ENCODE results near the gene WDR3.

The WDR3 gene

GRCh38 chr1:117942293-117942692, 12.8 kb downstream of the WDR3 start:
- H3K4me1 ChIP-seq (ENCODE audit: insufficient read depth, low read length, poor library complexity, severe bottlenecking), result no peaks in the 10 kb centered on the region
- no peaks in the 10 kb centered on the region for H3K79me2 ChIP-seq (ENCODE audit: insufficient read depth, low read length)
- no peak overlapping the region for H3K9ac ChIP-seq (ENCODE audit: low read depth, low read length, poor library complexity, severe bottlenecking)
- H3K9me2 ChIP-seq (replicated peaks; ENCODE audit: low read depth, low read length), result no peaks in the 10 kb centered on the region
- no peak overlapping the region for H3K4me3 ChIP-seq (ENCODE audit: low read length, poor library complexity, severe bottlenecking)
- no peak overlapping the region for H2AFZ ChIP-seq (ENCODE audit: low read length)
- H3K36me3 ChIP-seq (ENCODE audit: insufficient read depth, low read length), result peaks cover 90% of the 10 kb centered on the region; the same call in 1 of the 2 replicates
- H3F3A ChIP-seq (ENCODE audit: low read depth), result no peaks in the 10 kb centered on the region
- TF ChIP-seq EZH2phosphoT487 (IDR thresholded peaks at IDR 0.05; ENCODE audit: borderline replicate concordance) (no peak), CTCF (conservative IDR thresholded peaks at IDR 0.05; ENCODE audit: low read length) (no peak)
- no peak overlapping the region for H3K4me2 ChIP-seq (ENCODE audit: low read depth, low read length, poor library complexity, severe bottlenecking)
- H4K20me1 ChIP-seq (ENCODE audit: insufficient read depth, low read length, poor library complexity, severe bottlenecking), result no peaks in the 10 kb centered on the region
- H3K9me3 ChIP-seq (ENCODE audit: insufficient read depth, low read depth, low read length), result no peaks in the 10 kb centered on the region
- no peaks in the 10 kb centered on the region for H3K27me3 ChIP-seq (ENCODE audit: insufficient read depth, low read length, poor library complexity, severe bottlenecking)

- H3K27me3 ChIP-seq (ENCODE audit: insufficient read depth, low read length, poor library complexity, severe bottlenecking), result no peaks in the 10 kb centered on the region
- peaks cover 96% of the 10 kb centered on the region for H3K36me3 ChIP-seq (ENCODE audit: insufficient read depth, low read length)
- H3K4me1 ChIP-seq (ENCODE audit: insufficient read depth, low read length, poor library complexity, severe bottlenecking), result no peaks in the 10 kb centered on the region
- H3K4me2 ChIP-seq (ENCODE audit: low read depth, low read length, poor library complexity, severe bottlenecking), result no peak overlapping the region
- no peaks in the 10 kb centered on the region for H3F3A ChIP-seq (ENCODE audit: low read depth)
- H3K9me3 ChIP-seq (ENCODE audit: insufficient read depth, low read depth, low read length), result no peaks in the 10 kb centered on the region
- no peaks in the 10 kb centered on the region for H3K79me2 ChIP-seq (ENCODE audit: insufficient read depth, low read length)
- H4K20me1 ChIP-seq (ENCODE audit: insufficient read depth, low read length, poor library complexity, severe bottlenecking), result no peaks in the 10 kb centered on the region
- no peak overlapping the region for H2AFZ ChIP-seq (ENCODE audit: low read length)
- no peak for TF ChIP-seq EZH2phosphoT487 (IDR thresholded peaks at IDR 0.05; ENCODE audit: borderline replicate concordance)
- no peak for TF ChIP-seq CTCF (conservative IDR thresholded peaks at IDR 0.05; ENCODE audit: low read length)
- H3K9me2 ChIP-seq (replicated peaks; ENCODE audit: low read depth, low read length), result no peaks in the 10 kb centered on the region
- no peak overlapping the region for H3K4me3 ChIP-seq (ENCODE audit: low read length, poor library complexity, severe bottlenecking)
- H3K9ac ChIP-seq (ENCODE audit: low read depth, low read length, poor library complexity, severe bottlenecking), result no peak overlapping the region
Measured at GRCh38 chr1:117952386-117952785, 22.8 kb downstream of the WDR3 start.

- Histone ChIP-seq H4K20me1 (ENCODE audit: insufficient read depth, low read length, poor library complexity, severe bottlenecking) (no peaks in the 10 kb centered on the region), H3K9me2 (replicated peaks; ENCODE audit: low read depth, low read length) (no peaks in the 10 kb centered on the region), H3K9me3 (ENCODE audit: insufficient read depth, low read depth, low read length) (no peaks in the 10 kb centered on the region), H3K36me3 (ENCODE audit: insufficient read depth, low read length) (peaks cover 63% of the 10 kb centered on the region), H3K4me1 (ENCODE audit: insufficient read depth, low read length, poor library complexity, severe bottlenecking) (no peaks in the 10 kb centered on the region), H2AFZ (ENCODE audit: low read length) (no peak overlapping the region), H3K27me3 (ENCODE audit: insufficient read depth, low read length, poor library complexity, severe bottlenecking) (no peaks in the 10 kb centered on the region), H3K4me3 (ENCODE audit: low read length, poor library complexity, severe bottlenecking) (no peak overlapping the region), H3K79me2 (ENCODE audit: insufficient read depth, low read length) (no peaks in the 10 kb centered on the region), H3K9ac (ENCODE audit: low read depth, low read length, poor library complexity, severe bottlenecking) (no peak overlapping the region), H3F3A (ENCODE audit: low read depth) (no peaks in the 10 kb centered on the region), H3K4me2 (ENCODE audit: low read depth, low read length, poor library complexity, severe bottlenecking) (no peak overlapping the region)
- TF ChIP-seq EZH2phosphoT487 (IDR thresholded peaks at IDR 0.05; ENCODE audit: borderline replicate concordance) (no peak), CTCF (conservative IDR thresholded peaks at IDR 0.05; ENCODE audit: low read length) (no peak)
Measured at GRCh38 chr1:117959364-117959763, 29.8 kb downstream of the WDR3 start.
